Astrocyte (in vitro differentiated cells and primary cell): ENCODE measurements around the gene FBXO31. TPM values are rescaled to one million over a fixed set of nuclear protein-coding genes. Genes with fewer than 3 reads are reported as not detected.

ENCODE experiments used
- DNase-seq: peaks from one replicate; pipeline ENCODE4 v3.0.0-alpha.2; 2010; ENCODE audit warnings: low read depth
- FAIRE-seq: peaks from 2 replicates; lab custom pipeline; 2011; peaks lifted over from hg19 to GRCh38; lab: Jason Lieb, UNC
- H2AFZ ChIP-seq: 2 replicates; pipeline ENCODE4 v1.6.0; 2012; ENCODE audit warnings: low read depth, low read length, inconsistent platforms
- H3K27ac ChIP-seq: 2 replicates; pipeline ENCODE4 v1.5.1; 2011; ENCODE audit warnings: low read depth, low read length, inconsistent platforms
- H3K27me3 ChIP-seq: 2 replicates; pipeline ENCODE4 v1.6.0; 2011; ENCODE audit warnings: low read length, inconsistent platforms; ENCODE audit not compliant: insufficient read depth
- H3K36me3 ChIP-seq: 2 replicates; pipeline ENCODE4 v1.5.1; 2011; ENCODE audit warnings: low read length, inconsistent platforms; ENCODE audit not compliant: insufficient read depth
- H3K4me1 ChIP-seq: 2 replicates; pipeline ENCODE4 v1.5.1; 2011; ENCODE audit warnings: low read length, inconsistent platforms; ENCODE audit not compliant: insufficient read depth
- H3K4me2 ChIP-seq: 2 replicates; pipeline ENCODE4 v1.6.0; 2012; ENCODE audit warnings: low read length, inconsistent platforms
- H3K4me3 ChIP-seq: 2 replicates; pipeline ENCODE4 v1.5.1; 2011; ENCODE audit warnings: low read depth, mild to moderate bottlenecking, low read length, inconsistent platforms; ENCODE audit not compliant: insufficient read depth
- H3K79me2 ChIP-seq: 2 replicates; pipeline ENCODE4 v1.6.0; 2012; ENCODE audit warnings: mild to moderate bottlenecking, low read length, inconsistent platforms; ENCODE audit not compliant: insufficient read depth
- H3K9ac ChIP-seq: 2 replicates; pipeline ENCODE4 v1.6.0; 2012; ENCODE audit warnings: mild to moderate bottlenecking, low read length, inconsistent platforms
- H3K9me3 ChIP-seq: 2 replicates; pipeline ENCODE4 v1.5.1; 2012; ENCODE audit warnings: low read depth, mild to moderate bottlenecking, low read length, inconsistent platforms; ENCODE audit not compliant: insufficient read depth
- H4K20me1 ChIP-seq: 2 replicates; pipeline ENCODE4 v1.6.0; 2012; ENCODE audit warnings: low read length, inconsistent platforms; ENCODE audit not compliant: insufficient read depth
- H3K27ac Mint-ChIP-seq: one replicate; pipeline ENCODE4 v1.8.0; 2021; ENCODE audit warnings: mild to moderate bottlenecking, mixed read lengths; ENCODE audit not compliant: unreplicated experiment
- H3K27me3 Mint-ChIP-seq: one replicate; pipeline ENCODE4 v1.8.0; 2021; ENCODE audit warnings: low read depth, mixed read lengths; ENCODE audit not compliant: unreplicated experiment
- H3K36me3 Mint-ChIP-seq: one replicate; pipeline ENCODE4 v1.8.0; 2021; ENCODE audit warnings: low read depth, mixed read lengths; ENCODE audit not compliant: unreplicated experiment
- H3K4me1 Mint-ChIP-seq: one replicate; pipeline ENCODE4 v1.8.0; 2021; ENCODE audit warnings: low read depth, mixed read lengths; ENCODE audit not compliant: unreplicated experiment
- H3K4me3 Mint-ChIP-seq: one replicate; pipeline ENCODE4 v1.8.0; 2021; ENCODE audit warnings: mild to moderate bottlenecking, moderate library complexity, mixed read lengths; ENCODE audit not compliant: unreplicated experiment
- H3K9me3 Mint-ChIP-seq: one replicate; pipeline ENCODE4 v1.8.0; 2021; ENCODE audit warnings: mild to moderate bottlenecking, mixed read lengths; ENCODE audit not compliant: unreplicated experiment
- CTCF ChIP-seq: IDR thresholded peaks from 2 replicates; pipeline ENCODE4 v1.5.1; 2011; ENCODE audit warnings: low read depth, mild to moderate bottlenecking, inconsistent platforms, low read length, moderate library complexity; ENCODE audit not compliant: insufficient read depth
- EZH2 ChIP-seq: IDR thresholded peaks from 2 replicates; pipeline ENCODE4 v1.6.1; 2012; ENCODE audit warnings: mild to moderate bottlenecking, low read length, inconsistent platforms; ENCODE audit not compliant: insufficient read depth
- total RNA-seq: library from RNA; stranded (reverse); gene quantifications from 2 replicates; pipeline ENCODE4 v1.2.1, GENCODE V29; 2021

FBXO31 gene
- total RNA-seq, 1 donor from 2014 or later = 34.9 TPM

- peaks cover 25% of the 10 kb centered on the region for H3K36me3 ChIP-seq
- no peak overlapping the region for H3K4me3 ChIP-seq
- H3K79me2 ChIP-seq = peaks cover 10% of the 10 kb centered on the region
- no peak overlapping the region for H3K27ac ChIP-seq
- FAIRE-seq (no peak), DNase-seq (no peak)
- Mint-ChIP-seq H3K36me3 (peaks cover 10% of the 10 kb centered on the region), H3K4me3 (no peak overlapping the region), H3K9me3 (peaks cover 2% of the 10 kb centered on the region), H3K4me1 (peaks cover 2% of the 10 kb centered on the region), H3K27ac (no peak overlapping the region), H3K27me3 (no peaks in the 10 kb centered on the region)
- peaks cover 65% of the 10 kb centered on the region for H4K20me1 ChIP-seq
- H3K27me3 ChIP-seq = no peaks in the 10 kb centered on the region
- H3K9me3 ChIP-seq = no peaks in the 10 kb centered on the region
- TF ChIP-seq EZH2 (no peak), CTCF (no peak)
- no peak overlapping the region for H3K4me2 ChIP-seq
- no peak overlapping the region for H2AFZ ChIP-seq
- H3K9ac ChIP-seq = no peak overlapping the region
- H3K4me1 ChIP-seq = no peaks in the 10 kb centered on the region
These were observed 39.9 kb upstream of the FBXO31 start for GRCh38 chr16:87423429-87423828.

- Mint-ChIP-seq H3K4me3 (no peak overlapping the region), H3K36me3 (peaks cover 18% of the 10 kb centered on the region), H3K27me3 (no peaks in the 10 kb centered on the region), H3K27ac (no peak overlapping the region), H3K4me1 (peaks cover 2% of the 10 kb centered on the region), H3K9me3 (peaks cover 2% of the 10 kb centered on the region)
- Histone ChIP-seq H2AFZ (no peak overlapping the region), H4K20me1 (peaks cover 55% of the 10 kb centered on the region), H3K79me2 (peaks cover 10% of the 10 kb centered on the region), H3K4me3 (no peak overlapping the region), H3K27ac (no peak overlapping the region), H3K4me1 (no peaks in the 10 kb centered on the region), H3K27me3 (no peaks in the 10 kb centered on the region), H3K4me2 (no peak overlapping the region), H3K36me3 (peaks cover 25% of the 10 kb centered on the region), H3K9me3 (no peaks in the 10 kb centered on the region), H3K9ac (no peak overlapping the region)
- TF ChIP-seq CTCF (no peak), EZH2 (no peak)
- no peak for DNase-seq
- FAIRE-seq = no peak
These were observed 38.5 kb upstream of the FBXO31 start for GRCh38 chr16:87422106-87422505.

GRCh38 chr16:87421003-87421912, 37.7 kb upstream of the FBXO31 start:
- Histone ChIP-seq H3K9me3 (no peaks in the 10 kb centered on the region), H3K36me3 (peaks cover 25% of the 10 kb centered on the region)

More at GRCh38 chr16:87421003-87421912, 37.7 kb upstream of the FBXO31 start:
- Mint-ChIP-seq H3K4me1 (peaks cover 2% of the 10 kb centered on the region), H3K9me3 (peaks cover 2% of the 10 kb centered on the region), H3K36me3 (peaks cover 20% of the 10 kb centered on the region), H3K4me3 (no peak overlapping the region), H3K27me3 (no peaks in the 10 kb centered on the region), H3K27ac (no peak overlapping the region)
- no peak for TF ChIP-seq EZH2
- TF ChIP-seq CTCF = no peak
- peaks cover 7% of the 10 kb centered on the region for H3K79me2 ChIP-seq
- no peak for DNase-seq
- no peak overlapping the region for H3K27ac ChIP-seq
- no peak overlapping the region for H3K9ac ChIP-seq
- H2AFZ ChIP-seq = no peak overlapping the region
- no peak overlapping the region for H3K4me3 ChIP-seq
- H4K20me1 ChIP-seq = peaks cover 51% of the 10 kb centered on the region
- H3K4me2 ChIP-seq = no peak overlapping the region
- no peaks in the 10 kb centered on the region for H3K27me3 ChIP-seq
- FAIRE-seq = no peak
- no peaks in the 10 kb centered on the region for H3K4me1 ChIP-seq
